Stomach (tissue), 4 donors: ENCODE results near the gene FHOD1.

ENCODE experiments used
- EP300 ChIP-seq: sonication (generic); formaldehyde crosslinking; IDR thresholded peaks from one replicate; pipeline ENCODE4 v1.6.1; 2017; ENCODE audit warnings: antibody characterized with exemption
- POLR2A ChIP-seq, 4 donors: fragments of 450-650 bp; IDR thresholded peaks; one replicate each; pipeline ENCODE4 v1.6.1; 2016; ENCODE audit warnings: antibody characterized with exemption in 4 of 4, control low read depth in 2 of 4, mild to moderate bottlenecking in 1 of 4, moderate library complexity in 1 of 4
- POLR2AphosphoS5 ChIP-seq, 3 donors: sonication (generic); formaldehyde crosslinking; IDR thresholded peaks; one replicate each; pipeline ENCODE4 v1.6.1; 2016; ENCODE audit warnings: antibody characterized with exemption in 3 of 3
- TF ChIP-seq, protein P1 (sequence below), 7 experiments: fragments of 450-650 bp in 4 of 7; fragments of 200-600 bp in 3 of 7; sonication (generic) in 3 of 7; IDR thresholded peaks; one replicate each; pipeline ENCODE4 v1.5.1; 2016 to 2019; ENCODE audit warnings: antibody characterized with exemption in 7 of 7, control low read depth in 2 of 7, mild to moderate bottlenecking in 1 of 7

DNA sequence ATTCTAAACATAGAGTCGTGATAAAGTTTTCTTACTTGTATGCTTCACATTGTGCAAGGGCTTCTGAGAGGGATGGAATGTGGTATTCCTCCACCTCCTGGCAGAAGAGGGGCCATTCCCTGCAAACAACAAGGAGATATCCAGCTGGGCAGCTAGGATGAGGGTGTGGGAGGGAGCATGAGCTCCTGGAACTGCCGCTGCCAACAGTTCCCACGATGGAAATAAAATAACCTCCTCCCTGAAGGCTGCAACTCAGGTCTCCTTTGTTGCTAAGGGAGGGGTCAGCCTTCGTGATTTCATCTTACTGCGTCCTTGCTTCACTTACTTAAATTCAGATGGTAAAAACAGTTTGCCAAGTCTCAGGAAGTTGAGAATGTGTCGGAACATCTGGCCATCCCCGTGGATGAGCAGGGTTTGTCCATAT lies 47.7 kb upstream of the FHOD1 start:
- TF ChIP-seq EP300 = no peak
- TF ChIP-seq, protein P1, sequence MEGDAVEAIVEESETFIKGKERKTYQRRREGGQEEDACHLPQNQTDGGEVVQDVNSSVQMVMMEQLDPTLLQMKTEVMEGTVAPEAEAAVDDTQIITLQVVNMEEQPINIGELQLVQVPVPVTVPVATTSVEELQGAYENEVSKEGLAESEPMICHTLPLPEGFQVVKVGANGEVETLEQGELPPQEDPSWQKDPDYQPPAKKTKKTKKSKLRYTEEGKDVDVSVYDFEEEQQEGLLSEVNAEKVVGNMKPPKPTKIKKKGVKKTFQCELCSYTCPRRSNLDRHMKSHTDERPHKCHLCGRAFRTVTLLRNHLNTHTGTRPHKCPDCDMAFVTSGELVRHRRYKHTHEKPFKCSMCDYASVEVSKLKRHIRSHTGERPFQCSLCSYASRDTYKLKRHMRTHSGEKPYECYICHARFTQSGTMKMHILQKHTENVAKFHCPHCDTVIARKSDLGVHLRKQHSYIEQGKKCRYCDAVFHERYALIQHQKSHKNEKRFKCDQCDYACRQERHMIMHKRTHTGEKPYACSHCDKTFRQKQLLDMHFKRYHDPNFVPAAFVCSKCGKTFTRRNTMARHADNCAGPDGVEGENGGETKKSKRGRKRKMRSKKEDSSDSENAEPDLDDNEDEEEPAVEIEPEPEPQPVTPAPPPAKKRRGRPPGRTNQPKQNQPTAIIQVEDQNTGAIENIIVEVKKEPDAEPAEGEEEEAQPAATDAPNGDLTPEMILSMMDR (IDR thresholded peaks at IDR 0.05) = no peak
- TF ChIP-seq POLR2A (IDR thresholded peaks at IDR 0.05) = no peak
- TF ChIP-seq POLR2AphosphoS5 (IDR thresholded peaks at IDR 0.05) = no peak
